A549 treated with dexamethasone at 1 μM for 4 hours (cell line): ENCODE data around the gene RPE65. TPM values are rescaled to one million over a fixed set of nuclear protein-coding genes. Genes with fewer than 3 reads are reported as not detected.

Experiments
- total RNA-seq: library from RNA; stranded (reverse); fragments of 200-300 nt; extraction: Qiagen RNA extraction; gene quantifications from 5 replicates; pipeline ENCODE4 v1.2.3, GENCODE V29; 2022

RPE65 gene
- not detected in 5 replicates for total RNA-seq

GRCh38 chr1:68449901-68450300 is at the start of gene RPE65:
Gene RPE65 (minus strand): TSS chr1:68449954. CDS start chr1:68449905, 49 bp downstream.

GRCh38 chr1:68496680-68497357 is 47.1 kb upstream of the RPE65 start, which contains the start of gene DEPDC1:
Gene DEPDC1 (minus strand): TSS chr1:68497082. CDS start chr1:68496999, 83 bp downstream.

Other genes starting within 250 kb of the RPE65 start
- gene WLS, start 217.4 kb downstream of the RPE65 start, total RNA-seq: 14.8 to 18.5 TPM (median 15.0 TPM) in 5 replicates
- 11.9 to 17.0 TPM (median 15.0 TPM) in 5 replicates for gene DEPDC1, start 47.1 kb upstream of the RPE65 start, total RNA-seq